Measurements from ENCODE around the gene CSGALNACT2.
"Not testable (repeated sequence)": the region's sequence is repeated elsewhere in the genome, so short reads cannot be mapped to it uniquely, and the experiment has no call there.

CSGALNACT2 gene

DNA sequence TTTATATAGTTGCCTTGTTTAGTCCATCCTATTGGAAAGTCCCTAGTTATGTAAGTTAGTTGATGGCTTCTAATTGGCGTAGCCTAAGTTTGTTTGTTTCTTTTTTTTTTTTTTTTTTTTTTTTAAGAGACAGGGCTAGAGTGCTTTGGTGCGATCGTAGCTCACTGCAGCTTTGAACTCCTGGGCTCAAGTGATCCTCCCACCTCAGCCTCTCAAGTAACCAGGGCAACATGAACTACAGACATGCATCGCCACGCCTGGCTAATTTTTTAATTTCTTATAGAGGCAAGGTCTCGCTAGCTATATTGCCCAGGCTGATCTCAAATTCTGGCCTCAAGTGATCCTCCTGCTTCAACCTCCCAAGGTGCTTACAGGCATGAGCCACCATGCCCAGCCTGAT, 7.1 kb downstream of the CSGALNACT2 start:
- DNase-seq (ENCODE audit: low read depth): no peak

DNA sequence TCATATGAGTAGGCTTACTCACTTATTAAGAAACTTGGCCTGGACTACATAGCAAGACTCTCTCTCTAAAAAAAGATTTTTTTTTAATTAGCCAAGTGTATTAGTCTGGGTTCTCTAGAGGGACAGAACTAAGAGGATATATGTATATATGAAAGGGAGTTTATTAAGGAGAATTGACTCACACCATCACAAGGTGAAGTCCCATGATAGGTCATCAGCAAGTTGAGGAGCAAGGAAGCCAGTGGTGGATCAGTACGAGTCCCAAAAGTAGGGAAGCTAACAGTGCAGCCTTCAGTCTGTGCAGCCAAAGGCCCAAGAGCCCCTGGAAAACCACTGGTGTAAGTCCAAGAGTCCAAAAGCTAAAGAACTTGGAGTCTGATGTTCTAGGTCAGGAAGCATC, 7.7 kb downstream of the CSGALNACT2 start:
- DNase-seq (ENCODE audit: low read depth): not testable (repeated sequence)

DNA sequence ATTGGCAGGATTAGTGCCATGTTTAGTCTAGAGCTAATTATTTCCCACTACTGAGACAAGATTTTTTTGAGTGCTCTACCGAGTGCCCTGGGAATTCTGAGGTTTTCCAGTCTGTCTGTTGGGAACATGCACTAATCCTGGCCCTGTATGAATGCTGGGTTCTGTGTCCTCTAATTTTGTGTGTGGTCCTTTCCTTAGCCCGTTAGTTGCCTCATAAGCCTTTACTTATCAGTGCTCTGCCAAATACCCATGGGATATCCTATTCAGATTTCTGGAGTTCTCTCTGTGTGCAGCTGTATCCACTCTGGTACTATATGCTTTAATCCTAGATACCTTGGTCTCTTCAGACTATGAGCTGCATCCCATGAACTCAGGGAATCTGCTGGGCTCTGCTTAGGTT, 13.1 kb downstream of the CSGALNACT2 start:
- no peak for DNase-seq (ENCODE audit: low read depth)

DNA sequence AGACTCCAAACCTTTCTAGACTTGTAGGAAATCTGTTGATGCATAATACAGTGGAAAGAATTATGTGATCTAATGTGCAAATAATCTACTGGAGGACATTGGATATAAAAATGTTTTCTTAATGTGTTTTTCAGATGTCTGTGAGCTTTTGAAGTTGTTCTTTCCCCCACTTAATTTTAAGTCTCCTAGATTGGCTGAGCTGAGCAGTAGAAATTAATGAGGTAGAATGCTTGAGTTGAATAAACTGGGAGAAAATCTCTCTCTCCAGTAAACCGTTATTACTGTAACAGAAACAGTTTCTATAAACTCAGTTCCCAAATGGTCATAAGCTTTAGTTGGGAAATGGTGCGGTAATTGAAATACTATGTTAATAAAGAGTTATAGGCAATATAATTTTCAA, 15.7 kb downstream of the CSGALNACT2 start:
- no peak for DNase-seq (ENCODE audit: low read depth)

DNA sequence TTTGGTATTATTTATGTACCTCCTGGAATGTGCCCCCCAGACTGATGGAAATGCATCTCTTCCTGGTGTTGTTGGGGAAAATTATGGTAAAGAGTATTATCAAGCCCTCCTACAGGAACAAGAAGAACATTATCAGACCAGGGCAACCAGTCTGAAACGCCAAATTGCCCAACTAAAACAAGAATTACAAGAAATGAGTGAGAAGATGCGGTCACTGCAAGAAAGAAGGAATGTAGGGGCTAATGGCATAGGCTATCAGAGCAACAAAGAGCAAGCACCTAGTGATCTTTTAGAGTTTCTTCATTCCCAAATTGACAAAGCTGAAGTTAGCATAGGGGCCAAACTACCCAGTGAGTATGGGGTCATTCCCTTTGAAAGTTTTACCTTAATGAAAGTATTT, 17.0 kb downstream of the CSGALNACT2 start:
- DNase-seq (ENCODE audit: low read depth): no peak

DNA sequence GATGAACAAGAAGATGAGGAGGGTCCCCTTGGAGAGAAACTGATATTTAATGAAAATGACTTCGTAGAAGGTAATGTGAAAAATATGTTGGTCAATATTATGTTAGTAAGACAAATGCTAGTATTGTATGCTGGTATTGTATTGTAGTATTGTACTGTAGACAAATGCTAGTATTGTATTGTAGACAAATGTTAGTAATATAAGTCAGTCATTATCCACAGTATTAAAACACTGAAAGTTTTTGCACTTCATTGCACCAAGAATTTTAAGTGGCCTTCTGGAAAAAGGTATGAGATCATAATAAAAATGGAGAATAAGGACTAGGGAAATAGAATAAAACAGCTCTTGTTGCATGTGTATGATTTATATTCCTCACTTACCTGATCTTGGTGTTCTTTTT, 17.5 kb downstream of the CSGALNACT2 start:
- no peak for DNase-seq (ENCODE audit: low read depth)

DNA sequence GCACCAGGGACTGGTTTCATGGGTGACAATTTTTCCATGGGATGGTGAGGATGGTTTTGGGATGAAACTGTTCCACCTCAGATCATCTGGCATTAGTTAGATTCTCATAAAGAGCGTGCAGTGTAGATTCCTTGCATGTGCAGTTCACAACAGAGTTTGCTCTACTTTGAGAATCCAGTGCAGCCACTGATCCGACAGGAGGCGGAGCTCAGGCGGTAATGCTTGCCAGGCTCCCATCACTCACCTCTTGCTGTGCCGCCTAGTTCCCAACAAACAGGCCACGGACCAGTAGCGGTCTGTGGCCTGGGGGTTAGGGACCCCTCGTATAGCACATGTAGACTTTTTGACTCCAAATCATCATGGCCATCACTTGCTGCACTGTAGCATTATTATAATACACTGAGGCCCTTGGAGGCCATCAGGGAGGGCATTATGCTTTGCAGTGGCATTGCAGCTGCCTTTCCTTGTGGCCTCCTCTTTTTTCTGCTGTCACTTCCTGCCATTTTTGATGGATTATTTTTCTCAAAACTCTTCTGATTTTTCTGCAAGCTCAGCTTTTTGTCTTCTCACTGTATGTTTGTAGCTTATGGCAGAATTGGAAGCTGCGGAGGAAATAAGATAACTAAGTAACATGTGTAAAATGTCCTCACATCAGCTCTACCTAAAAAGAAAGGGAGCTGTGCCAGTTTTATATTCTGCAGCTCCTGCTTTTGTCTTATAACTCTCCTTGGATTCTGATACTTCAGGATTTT, 18.5 kb downstream of the CSGALNACT2 start:
- DNase-seq (ENCODE audit: low read depth): no peak

DNA sequence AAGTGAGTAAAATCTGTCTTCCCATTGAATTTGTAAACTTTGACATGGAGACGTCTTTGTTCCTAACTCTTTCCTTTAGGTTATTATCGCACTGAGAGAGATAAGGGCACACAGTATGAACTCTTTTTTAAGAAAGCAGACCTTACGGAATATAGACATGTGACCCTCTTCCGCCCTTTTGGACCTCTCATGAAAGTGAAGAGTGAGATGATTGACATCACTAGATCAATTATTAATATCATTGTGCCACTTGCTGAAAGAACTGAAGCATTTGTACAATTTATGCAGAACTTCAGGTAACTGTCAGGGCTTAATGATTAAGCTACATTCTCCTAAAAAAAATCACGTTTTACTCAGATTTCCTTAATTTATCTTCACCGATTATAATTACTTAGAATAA, 20.4 kb downstream of the CSGALNACT2 start:
- no peak for DNase-seq (ENCODE audit: low read depth)

DNA sequence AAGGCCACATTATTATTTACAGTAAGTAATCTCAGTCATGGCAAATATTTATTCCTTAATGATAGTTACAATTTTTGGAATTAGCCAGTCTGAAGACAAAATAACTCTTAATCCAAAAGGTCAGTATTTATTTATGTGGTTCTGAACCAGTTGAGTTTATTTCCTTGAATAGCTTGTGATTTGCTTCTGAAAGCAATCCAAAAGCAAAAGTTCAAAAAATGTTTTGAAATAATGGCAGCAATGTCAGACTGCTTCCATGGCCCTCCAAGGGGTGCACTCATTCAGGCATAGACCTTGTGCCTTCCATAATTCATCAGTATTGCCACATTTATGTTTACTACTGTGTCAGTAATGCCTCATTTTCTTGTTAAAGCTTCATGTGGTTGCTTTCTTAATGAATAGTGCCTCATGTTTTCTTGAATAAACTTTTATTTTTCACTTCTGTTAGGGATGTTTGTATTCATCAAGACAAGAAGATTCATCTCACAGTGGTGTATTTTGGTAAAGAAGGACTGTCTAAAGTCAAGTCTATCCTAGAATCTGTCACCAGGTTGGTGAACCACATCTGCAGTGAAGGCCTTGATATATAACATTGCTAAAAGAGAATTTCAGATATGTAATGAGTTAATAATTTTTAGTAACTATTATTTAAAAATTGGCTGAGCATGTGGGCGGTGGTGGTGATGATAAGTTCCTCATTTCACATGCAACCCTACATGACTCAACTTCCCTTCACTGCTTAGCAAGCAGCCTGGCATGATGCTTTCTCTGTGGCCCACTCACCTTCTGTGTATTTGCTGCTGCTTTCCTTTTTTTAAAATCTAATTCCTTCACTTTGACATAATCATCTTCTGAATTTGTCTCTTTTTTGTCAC, 22.0 kb downstream of the CSGALNACT2 start:
- DNase-seq (ENCODE audit: low read depth): no peak

DNA sequence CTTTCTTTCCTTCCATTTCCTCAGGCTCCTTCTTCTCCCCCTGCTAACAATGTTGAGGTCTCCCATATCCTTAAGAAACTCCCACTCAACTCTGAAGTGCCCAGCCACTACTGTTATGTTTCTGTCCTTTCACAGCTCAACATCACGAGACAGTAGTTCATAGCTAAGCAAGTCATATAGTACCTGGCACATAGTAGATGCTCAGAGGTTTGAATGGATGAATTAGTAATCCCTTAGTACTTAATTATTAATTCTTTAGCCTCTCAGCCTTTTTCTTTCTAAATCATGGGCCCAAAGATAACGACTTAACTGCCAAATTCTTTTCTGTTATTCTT, 22.6 kb downstream of the CSGALNACT2 start:
- DNase-seq (ENCODE audit: low read depth): no peak

DNA sequence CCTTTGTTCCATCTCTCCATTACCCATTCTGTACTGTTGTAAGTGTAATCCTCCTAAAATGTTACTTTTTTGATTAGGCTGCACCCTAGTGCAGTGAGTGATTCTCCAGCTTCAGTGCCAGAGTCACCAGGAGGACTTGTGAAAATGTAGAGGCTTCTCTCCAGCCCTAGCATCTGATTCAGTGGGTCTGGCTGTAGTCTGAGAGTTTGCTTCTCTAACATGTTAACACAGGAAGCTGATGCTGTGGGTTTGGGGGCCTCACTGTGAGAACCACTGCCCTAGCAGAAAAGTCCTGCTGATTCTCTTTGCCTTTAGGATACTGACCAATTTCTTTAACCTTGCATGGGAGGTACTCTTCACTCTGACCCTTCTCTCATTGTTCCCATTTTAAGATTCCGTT, 24.4 kb downstream of the CSGALNACT2 start:
- no peak for DNase-seq (ENCODE audit: low read depth)

DNA sequence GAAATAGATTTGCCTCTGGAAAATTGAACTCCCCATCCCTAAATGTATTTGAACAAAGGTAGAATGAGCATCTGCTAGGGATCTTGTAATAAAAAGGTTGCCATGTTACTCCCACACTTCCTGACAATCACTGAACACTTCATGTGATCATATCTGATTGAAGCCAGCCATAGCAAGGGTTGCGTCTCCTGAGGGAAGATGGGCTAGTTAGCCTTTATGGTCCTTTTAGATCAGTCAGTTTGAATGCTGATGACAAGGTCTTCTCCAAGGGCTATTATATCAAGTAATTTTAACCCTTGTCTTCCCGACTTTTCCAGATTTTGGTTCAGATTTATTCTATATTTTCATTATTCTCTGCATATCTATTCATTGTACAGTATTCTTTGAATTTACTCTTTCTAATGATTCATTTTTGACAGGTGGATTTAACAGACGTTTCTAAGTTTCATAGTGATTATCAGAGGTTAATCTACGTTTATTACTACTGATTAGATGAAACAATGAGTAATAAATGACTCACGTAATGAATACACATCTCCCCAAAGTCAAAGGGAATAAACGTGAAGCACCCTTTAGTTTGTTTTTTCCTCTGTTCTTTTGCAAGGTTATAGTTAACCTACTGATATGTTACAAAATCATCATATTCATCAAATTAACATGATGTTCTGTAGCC, 28.1 kb downstream of the CSGALNACT2 start:
- DNase-seq (ENCODE audit: low read depth): no peak

DNA sequence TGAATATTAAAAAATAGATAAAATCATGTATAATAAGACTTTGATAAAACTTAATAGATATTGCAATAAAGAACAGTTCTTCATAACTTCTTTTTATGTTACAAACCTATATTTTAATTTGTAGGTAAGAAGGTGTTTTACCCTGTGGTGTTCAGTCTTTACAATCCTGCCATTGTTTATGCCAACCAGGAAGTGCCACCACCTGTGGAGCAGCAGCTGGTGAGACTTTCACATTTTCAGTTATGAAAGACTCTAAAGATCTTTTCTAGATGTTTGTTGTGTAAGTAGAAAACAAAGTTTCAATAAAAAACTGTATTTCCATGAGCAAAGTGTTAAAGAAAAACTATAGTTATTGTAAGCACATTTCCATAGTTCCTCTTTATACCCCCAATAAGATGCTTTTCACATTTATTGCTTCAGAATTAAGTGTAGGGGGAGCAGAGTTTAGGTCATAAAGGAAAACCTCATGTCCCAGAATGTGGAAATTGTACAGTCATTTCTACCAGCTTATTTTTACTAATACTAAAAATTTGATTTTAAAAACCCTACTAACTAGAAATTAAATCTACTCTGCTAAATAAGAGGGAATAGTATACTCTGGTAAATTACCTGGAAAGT, 28.7 kb downstream of the CSGALNACT2 start:
- no peak for DNase-seq (ENCODE audit: low read depth)

DNA sequence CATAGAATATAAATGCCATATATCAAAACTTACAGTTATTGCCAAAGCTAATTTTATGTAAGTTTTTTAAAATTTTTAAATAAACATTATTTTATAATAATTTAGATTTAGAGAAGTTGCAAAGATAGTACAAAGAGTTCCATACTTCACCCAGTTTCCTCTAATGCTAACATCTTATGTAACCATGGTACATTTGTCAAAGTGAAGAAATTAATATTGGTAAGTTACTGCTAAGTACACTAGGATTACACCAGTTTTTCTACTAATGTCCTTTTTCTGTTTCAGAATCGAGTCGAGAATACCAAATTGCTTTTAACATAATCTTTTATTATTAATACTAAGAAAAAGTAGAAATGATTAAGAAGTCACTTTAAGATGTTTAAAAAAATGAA, 29.2 kb downstream of the CSGALNACT2 start:
- no peak for DNase-seq (ENCODE audit: low read depth)

DNA sequence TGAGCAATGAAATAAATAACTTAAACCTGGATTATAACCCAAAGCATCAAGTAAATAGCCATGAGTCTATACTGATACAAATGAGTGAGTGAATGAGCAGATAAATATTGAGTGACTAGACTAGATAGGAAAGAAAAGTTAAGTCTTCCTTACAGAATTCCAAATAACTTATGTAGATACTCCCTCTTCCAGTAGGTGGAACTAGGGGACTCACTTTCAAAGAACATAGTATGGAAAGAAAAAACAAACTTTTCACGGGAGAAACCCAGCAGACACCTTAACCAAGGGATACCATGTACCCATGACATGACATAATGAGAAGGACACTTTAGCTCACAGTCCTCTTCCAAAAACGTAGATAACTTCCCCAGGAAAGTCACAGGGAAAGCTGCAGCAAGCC, 32.2 kb downstream of the CSGALNACT2 start:
- no peak for DNase-seq (ENCODE audit: low read depth)

DNA sequence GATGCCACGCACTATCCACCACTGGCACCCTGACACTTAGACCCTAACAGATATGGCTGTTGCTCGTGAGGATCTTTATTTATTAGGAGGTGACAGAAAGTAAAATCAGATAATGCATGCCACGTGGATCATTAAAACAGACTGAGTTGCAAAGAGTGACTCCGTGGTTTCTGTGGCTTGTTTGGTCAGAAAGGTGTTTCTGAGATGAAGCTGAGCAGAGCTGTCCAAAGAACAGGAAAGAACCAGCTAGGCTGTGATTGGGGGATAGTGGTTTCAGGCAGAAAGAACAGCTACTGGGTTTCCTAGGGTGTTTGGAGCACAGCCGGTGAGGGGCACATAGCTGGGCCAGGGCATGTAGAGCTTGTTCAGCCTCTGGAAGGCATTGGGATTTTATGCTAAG, 34.4 kb downstream of the CSGALNACT2 start:
- DNase-seq (ENCODE audit: low read depth): no peak

DNA sequence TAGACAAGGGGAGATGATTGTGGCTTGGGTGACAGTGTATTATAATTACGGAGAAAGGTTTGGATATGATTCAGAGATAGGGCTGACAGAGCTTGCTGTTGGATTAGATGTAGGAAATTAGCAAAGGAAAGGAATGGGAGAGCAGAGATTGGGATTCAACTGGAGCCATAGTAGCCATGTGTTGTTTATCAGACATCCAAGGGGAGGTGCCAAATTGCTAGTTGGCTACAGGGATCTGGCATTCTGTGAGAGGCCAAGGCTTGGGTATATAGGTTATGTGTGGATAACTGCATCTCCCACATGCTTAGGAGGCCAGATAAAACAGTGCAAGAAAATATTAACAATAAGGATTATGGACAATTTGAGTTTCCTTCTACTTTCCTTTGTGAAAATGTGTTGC, 34.9 kb downstream of the CSGALNACT2 start:
- no peak for DNase-seq (ENCODE audit: low read depth)

DNA sequence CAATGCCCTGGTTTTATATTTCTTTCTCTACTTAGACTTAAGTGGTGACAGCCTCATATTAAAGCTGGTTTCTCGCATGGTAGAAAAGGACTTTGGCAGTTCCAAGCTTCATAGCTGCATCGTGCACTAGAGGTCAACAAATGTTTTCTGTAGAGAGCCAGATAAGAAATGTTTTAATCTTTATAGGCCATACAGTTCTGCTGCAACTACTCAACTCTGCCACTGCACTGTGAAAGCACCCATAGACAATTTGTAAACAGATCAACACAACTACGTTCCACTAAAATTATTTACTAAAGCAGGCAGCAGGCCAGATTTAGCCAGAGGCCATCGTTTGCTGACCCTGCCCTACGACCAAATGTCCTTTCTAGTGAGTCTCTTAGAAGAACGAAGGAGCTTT, 36.7 kb downstream of the CSGALNACT2 start:
- no peak for DNase-seq (ENCODE audit: low read depth)

DNA sequence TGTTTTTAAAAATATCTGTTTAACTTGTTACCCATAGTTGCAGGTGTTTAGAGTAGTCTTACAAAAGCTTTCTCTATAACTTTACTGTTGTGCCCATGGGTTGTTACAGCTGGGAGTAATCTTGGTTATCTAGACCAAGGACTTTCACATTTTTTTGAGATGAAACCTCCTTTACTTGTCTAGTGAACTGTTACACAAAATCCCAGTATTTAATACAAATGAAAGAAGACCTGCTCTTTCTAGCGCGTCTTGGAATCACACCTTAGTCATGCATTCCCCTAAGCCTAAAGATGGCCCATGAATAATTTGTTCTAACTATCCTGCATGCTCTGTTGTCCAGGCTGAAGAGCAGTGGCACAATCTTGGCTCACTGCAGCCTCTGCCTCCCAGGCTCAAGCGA, 38.0 kb downstream of the CSGALNACT2 start:
- DNase-seq (ENCODE audit: low read depth): no peak

DNA sequence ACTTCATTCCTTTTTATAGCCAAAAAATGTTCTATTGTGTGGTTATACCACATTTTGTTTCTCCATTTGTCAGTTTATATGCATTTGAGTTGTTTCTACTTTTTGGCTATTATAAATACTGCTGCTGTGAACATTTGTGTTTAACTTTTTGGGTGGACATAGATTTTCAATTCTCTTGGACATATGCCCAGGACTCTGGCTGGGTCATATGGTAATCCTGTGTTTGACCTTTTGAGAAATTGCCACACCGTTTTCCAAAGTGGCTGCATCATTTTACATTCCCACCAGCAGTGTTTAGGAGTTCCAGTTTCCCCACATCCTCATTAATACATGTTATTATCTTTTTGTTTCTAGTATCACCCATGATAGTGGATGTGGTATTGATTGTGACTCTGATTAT, 39.4 kb downstream of the CSGALNACT2 start:
- DNase-seq (ENCODE audit: low read depth): no peak

DNA sequence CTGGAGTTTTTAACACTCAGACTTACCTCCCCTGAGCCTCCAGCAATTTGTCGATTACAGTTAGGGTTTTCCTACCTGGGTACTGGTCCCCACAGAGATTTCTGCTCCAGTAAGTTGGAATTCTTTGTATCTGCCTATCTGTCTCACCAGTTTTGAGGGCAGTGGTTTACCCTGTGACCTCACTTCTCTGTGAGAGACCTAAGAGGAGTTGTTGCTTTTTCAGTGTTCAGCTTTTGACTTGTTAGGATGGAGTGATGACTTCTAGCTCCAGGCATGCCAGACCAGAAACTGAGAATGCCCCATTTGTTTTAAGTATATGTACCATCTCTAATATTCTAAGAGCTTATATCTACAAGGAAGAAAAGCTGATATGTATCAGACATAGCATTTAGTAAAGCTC, 42.9 kb downstream of the CSGALNACT2 start:
- no peak for DNase-seq (ENCODE audit: low read depth)

DNA sequence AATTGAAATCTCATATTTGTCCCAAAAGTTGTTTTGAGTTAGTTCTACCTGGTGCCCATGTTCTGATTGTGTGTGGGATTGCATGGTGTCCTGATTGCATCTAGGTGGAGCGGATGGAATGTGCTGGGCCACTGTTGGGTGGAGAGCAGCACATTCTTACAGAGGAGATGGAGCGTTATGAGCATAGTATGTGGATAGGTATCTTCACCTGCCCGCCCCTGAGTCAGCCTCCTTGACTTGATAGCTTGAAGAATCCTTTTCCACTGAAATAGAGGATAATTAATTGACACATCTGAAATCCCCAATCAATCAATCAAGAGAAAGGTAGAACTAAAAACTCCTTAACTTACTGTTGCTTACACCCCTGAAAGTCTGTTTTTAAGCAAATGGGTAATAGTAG, 45.5 kb downstream of the CSGALNACT2 start:
- not testable (repeated sequence) for DNase-seq (ENCODE audit: low read depth)

DNA sequence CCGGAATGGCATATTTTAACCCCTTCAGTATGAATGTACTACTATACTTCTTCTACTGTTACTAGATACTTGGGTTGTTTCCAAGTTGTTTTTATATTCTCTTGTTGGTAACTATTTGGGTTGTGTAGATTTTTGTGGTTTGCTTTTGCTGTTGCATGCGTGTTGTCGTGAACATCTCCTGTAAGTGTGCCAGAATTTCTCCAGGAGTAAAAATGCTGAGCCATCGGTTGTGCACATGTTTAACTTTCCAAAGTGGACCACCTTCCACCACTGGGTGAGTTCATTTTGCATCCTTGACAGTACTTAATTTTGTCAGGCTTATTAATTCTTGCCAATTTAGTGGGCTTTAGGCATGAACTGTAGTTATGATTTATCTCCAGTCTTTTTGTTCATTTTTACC, 47.9 kb downstream of the CSGALNACT2 start:
- DNase-seq (ENCODE audit: low read depth): no peak

All from stimulated activated CD8-positive, alpha-beta memory T cell treated with anti-CD3 and anti-CD28 coated beads, Interleukin-12 subunit alpha, Interleukin-12 subunit beta, amount 100 ng/mL, for 1 hour (primary cell).